K562 (cell line): ENCODE data around the gene YPEL1. TPM values are rescaled to one million over a fixed set of nuclear protein-coding genes. Genes with fewer than 3 reads are reported as not detected.

ENCODE experiments used
- BCL6 ChIP-seq: fragments of 250-450 bp; sonication (Bioruptor Pico); IDR thresholded peaks from 2 replicates; pipeline ENCODE4 v1.4.0; 2020
- CBFB ChIP-seq: sonication (generic); formaldehyde crosslinking; IDR thresholded peaks from 2 replicates; pipeline ENCODE4 v1.4.0; 2020; ENCODE audit warnings: mild to moderate bottlenecking, missing genetic modification reagents
- CC2D1A ChIP-seq: fragments of 450-650 bp; IDR thresholded peaks from 2 replicates; pipeline ENCODE4 v1.6.1; 2017; ENCODE audit warnings: mild to moderate bottlenecking
- CEBPB ChIP-seq: fragments of 450-650 bp; IDR thresholded peaks from 2 replicates; pipeline ENCODE4 v1.6.1; 2016; ENCODE audit warnings: missing genetic modification characterization, missing compliant biosample characterization
- COPS2 ChIP-seq: fragments of 450-650 bp; conservative IDR thresholded peaks from 2 replicates; pipeline ENCODE4 v1.6.1; 2016; ENCODE audit warnings: mild to moderate bottlenecking, moderate library complexity
- CXXC5 ChIP-seq: fragments of 250-450 bp; sonication (Bioruptor Pico); IDR thresholded peaks from 2 replicates; pipeline ENCODE4 v1.8.0; 2022; ENCODE audit warnings: inconsistent platforms, mild to moderate bottlenecking, moderate library complexity
- DNMT1 ChIP-seq: fragments of 450-650 bp; IDR thresholded peaks from 2 replicates; pipeline ENCODE4 v1.6.1; 2016; ENCODE audit warnings: antibody characterized with exemption, mild to moderate bottlenecking
- ESRRA ChIP-seq: fragments of 450-650 bp; IDR thresholded peaks from 2 replicates; pipeline ENCODE4 v1.6.1; 2014; ENCODE audit warnings: low read depth, mild to moderate bottlenecking, moderate library complexity, borderline replicate concordance
- FOXA1 ChIP-seq: fragments of 450-650 bp; IDR thresholded peaks from 2 replicates; pipeline ENCODE4 v1.6.1; 2016; ENCODE audit warnings: mild to moderate bottlenecking, borderline replicate concordance
- HNRNPLL ChIP-seq: fragments of 200-400 bp; formaldehyde crosslinking; IDR thresholded peaks from 2 replicates; pipeline ENCODE4 v1.6.1; 2017; ENCODE audit warnings: low read length, low read depth, mild to moderate bottlenecking; ENCODE audit not compliant: poor library complexity, severe bottlenecking
- MCM5 ChIP-seq: fragments of 450-650 bp; IDR thresholded peaks from 2 replicates; pipeline ENCODE4 v1.6.1; 2016; ENCODE audit warnings: low read depth
- NEUROD1 ChIP-seq: fragments of 150-350 bp; IDR thresholded peaks from 2 replicates; pipeline ENCODE4 v1.6.1; 2014; ENCODE audit warnings: borderline replicate concordance, low read length, low read depth; ENCODE audit not compliant: partially characterized antibody
- NRF1 ChIP-seq, 2 experiments: fragments of 450-650 bp; IDR thresholded peaks in 1 of 2; conservative IDR thresholded peaks in 1 of 2; 2 replicates each; pipeline ENCODE4 v1.6.1; 2014; ENCODE audit warnings: mild to moderate bottlenecking in 2 of 2
- OTX1 ChIP-seq: fragments of 450-650 bp; formaldehyde crosslinking; IDR thresholded peaks from 2 replicates; pipeline ENCODE4 v1.4.0; 2022; ENCODE audit warnings: mild to moderate bottlenecking
- PHB ChIP-seq: fragments of 250-450 bp; sonication (Bioruptor Pico); IDR thresholded peaks from 2 replicates; pipeline ENCODE4 v1.5.0; 2021
- RBM15 ChIP-seq: fragments of 200-400 bp; formaldehyde crosslinking; IDR thresholded peaks from 2 replicates; pipeline ENCODE4 v1.6.1; 2018; ENCODE audit warnings: mild to moderate bottlenecking, low read length, moderate library complexity; ENCODE audit not compliant: insufficient read depth
- SIN3A ChIP-seq, 2 experiments: fragments of 150-350 bp in 1 of 2; IDR thresholded peaks; 2 replicates each; pipeline ENCODE4 v1.6.1; 2011 to 2016; ENCODE audit warnings: borderline replicate concordance in 2 of 2, low read depth in 2 of 2, low read length in 2 of 2, mild to moderate bottlenecking in 2 of 2, moderate library complexity in 2 of 2; ENCODE audit not compliant: control insufficient read depth in 1 of 2
- SIRT6 ChIP-seq: IDR thresholded peaks from one replicate; pipeline ENCODE4 v1.6.1; 2012; ENCODE audit warnings: low read depth, mild to moderate bottlenecking, control low read depth, inconsistent platforms, low read length, moderate library complexity
- SLC30A9 ChIP-seq: fragments of 250-450 bp; sonication (Bioruptor Pico); IDR thresholded peaks from 2 replicates; pipeline ENCODE4 v1.8.0; 2022; ENCODE audit warnings: mild to moderate bottlenecking, moderate library complexity
- TCF7L2 ChIP-seq: fragments of 150-350 bp; IDR thresholded peaks from 2 replicates; pipeline ENCODE4 v1.6.1; 2016; ENCODE audit warnings: low read depth, mild to moderate bottlenecking, low read length, moderate library complexity
- TGIF2 ChIP-seq: sonication (generic); formaldehyde crosslinking; IDR thresholded peaks from 2 replicates; pipeline ENCODE4 v1.8.1; 2022; ENCODE audit warnings: mild to moderate bottlenecking, missing genetic modification reagents, moderate library complexity
- ZNF41 ChIP-seq: fragments of 250-450 bp; sonication (Bioruptor Pico); conservative IDR thresholded peaks from 2 replicates; pipeline ENCODE4 v1.4.0; 2020; ENCODE audit warnings: mild to moderate bottlenecking
- polyA plus RNA-seq, 8 experiments: library from polyadenylated mRNA; depleted of rRNA in 4 of 8; stranded (reverse) in 5 of 8; unstranded in 3 of 8; fragments of >200 nt; fragmentation: Nextera tagmentation in 2 of 8; fragmentation: Illumina TruSeq in 1 of 8; extraction: Ambion mirVana in 2 of 8; extraction: Trizol in 1 of 8; gene quantifications; 2 replicates each; pipeline versions ENCODE4 v1.2.1 to v1.2.3, GENCODE V29; 2011 to 2014; ENCODE audit warnings: inconsistent platforms in 1 of 8, missing spikeins in 1 of 8
- total RNA-seq, 7 experiments: library from RNA; depleted of rRNA in 6 of 7; stranded (reverse); fragments of >200 nt in 6 of 7; fragmentation: Illumina TruSeq in 2 of 7; extraction: Trizol in 2 of 7; gene quantifications; 2 replicates each; pipeline versions ENCODE4 v1.2.1 to v1.2.3, GENCODE V29; 2011 to 2021; ENCODE audit warnings: low replicate concordance in 1 of 7
- TF ChIP-seq, protein P1 (sequence below), 2 experiments: fragments of 450-650 bp in 1 of 2; sonication (generic) in 1 of 2; formaldehyde crosslinking in 1 of 2; IDR thresholded peaks in 1 of 2; conservative IDR thresholded peaks in 1 of 2; 2 replicates each; pipeline versions ENCODE4 v1.6.1 to v1.8.1; 2016 to 2023; ENCODE audit warnings: mild to moderate bottlenecking in 2 of 2, moderate library complexity in 2 of 2, inconsistent platforms in 1 of 2, missing genetic modification reagents in 1 of 2
- TF ChIP-seq, protein P2 (sequence below), 2 experiments: fragments of 450-650 bp; conservative IDR thresholded peaks; 2 replicates each; pipeline ENCODE4 v1.6.1; 2017; ENCODE audit warnings: mild to moderate bottlenecking in 2 of 2, moderate library complexity in 2 of 2
- TF ChIP-seq, protein P3 (sequence below), 2 experiments: fragments of 450-650 bp; IDR thresholded peaks; 2 replicates each; pipeline ENCODE4 v1.6.1; 2016

YPEL1 gene
- total and polyA plus RNA-seq, 9 of the 15 experiments (the other 6 are each of a cell fraction or from before 2014, with no cell fraction given): 0.07 to 2.2 (median 0.46) TPM

DNA sequence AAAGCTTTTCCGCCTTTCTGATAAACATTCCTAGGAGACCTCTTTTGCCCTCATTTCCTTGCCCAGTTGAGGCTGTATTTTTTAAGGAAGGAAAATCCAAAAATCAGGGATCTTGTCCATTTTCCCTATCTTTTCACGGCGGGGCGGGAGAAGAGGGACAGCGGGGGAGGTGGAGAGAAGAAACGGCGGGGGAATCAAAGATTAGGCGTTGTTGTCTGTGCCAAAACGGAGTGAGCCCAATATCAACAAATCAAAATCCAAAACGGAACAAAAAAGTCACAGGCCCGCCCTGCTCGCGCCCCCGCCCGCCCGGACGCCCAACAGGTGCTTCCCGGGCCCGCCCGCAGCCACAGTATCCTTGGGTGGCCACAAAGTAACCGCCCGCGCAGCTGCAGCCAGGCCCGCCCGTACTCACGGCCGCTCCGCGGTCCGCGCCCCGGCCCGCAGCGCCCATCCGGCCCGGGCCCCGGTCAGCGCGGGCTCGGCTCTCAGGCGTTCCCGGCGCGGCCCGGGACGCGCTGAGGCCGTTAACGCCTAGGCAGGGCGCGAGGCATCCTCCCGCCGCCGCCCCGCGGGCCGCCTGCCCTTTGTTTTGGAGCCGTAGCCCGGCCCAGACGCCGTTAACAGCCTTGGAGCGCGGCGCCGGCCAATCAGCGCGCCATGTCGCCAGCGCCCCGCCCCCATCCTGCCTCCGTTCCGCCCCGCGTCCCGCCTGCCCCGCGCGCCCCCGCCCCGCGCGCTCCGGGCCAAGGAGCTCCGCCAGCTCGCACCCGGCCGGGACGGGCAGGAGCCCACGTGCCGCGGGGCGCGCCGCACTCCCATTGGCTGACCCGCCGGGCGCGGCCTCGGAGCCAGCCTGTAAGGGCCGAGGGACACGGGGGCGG lies at the start of gene YPEL1 (continued):
- TF ChIP-seq TGIF2 (CRISPR knock-in tag) (no peak), FOXA1 (no peak), NRF1 (conservative IDR thresholded peaks at IDR 0.05 in 1 of 2, IDR thresholded peaks at IDR 0.05 in 1 of 2) (no peak), HNRNPLL (no peak), CXXC5 (no peak), CC2D1A (no peak), DNMT1 (no peak), TCF7L2 (peak; percentile 13), SIRT6 (no peak), NEUROD1 (peak; percentile 77), COPS2 (no peak), BCL6 (CRISPR knock-in tag) (no peak), CEBPB (tag) (no peak), SLC30A9 (CRISPR knock-in tag) (no peak), RBM15 (no peak), OTX1 (no peak), SIN3A (IDR thresholded peaks at IDR 0.05; ENCODE audit: borderline replicate concordance in 2 of 2, control insufficient read depth in 1 of 2, low read depth in 2 of 2, low read length in 2 of 2) (peak in 1 of 2 experiments; percentile 1; a peak in 1 of 4 replicates), ZNF41 (CRISPR knock-in tag) (no peak), PHB (CRISPR knock-in tag) (no peak), CBFB (no peak), ESRRA (no peak), MCM5 (no peak)
- TF ChIP-seq, protein P1, sequence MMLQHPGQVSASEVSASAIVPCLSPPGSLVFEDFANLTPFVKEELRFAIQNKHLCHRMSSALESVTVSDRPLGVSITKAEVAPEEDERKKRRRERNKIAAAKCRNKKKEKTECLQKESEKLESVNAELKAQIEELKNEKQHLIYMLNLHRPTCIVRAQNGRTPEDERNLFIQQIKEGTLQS (IDR thresholded peaks at IDR 0.05): no peak
- TF ChIP-seq, protein P1 (CRISPR knock-in tag; conservative IDR thresholded peaks at IDR 0.05): peak; percentile 93
- TF ChIP-seq, protein P2, sequence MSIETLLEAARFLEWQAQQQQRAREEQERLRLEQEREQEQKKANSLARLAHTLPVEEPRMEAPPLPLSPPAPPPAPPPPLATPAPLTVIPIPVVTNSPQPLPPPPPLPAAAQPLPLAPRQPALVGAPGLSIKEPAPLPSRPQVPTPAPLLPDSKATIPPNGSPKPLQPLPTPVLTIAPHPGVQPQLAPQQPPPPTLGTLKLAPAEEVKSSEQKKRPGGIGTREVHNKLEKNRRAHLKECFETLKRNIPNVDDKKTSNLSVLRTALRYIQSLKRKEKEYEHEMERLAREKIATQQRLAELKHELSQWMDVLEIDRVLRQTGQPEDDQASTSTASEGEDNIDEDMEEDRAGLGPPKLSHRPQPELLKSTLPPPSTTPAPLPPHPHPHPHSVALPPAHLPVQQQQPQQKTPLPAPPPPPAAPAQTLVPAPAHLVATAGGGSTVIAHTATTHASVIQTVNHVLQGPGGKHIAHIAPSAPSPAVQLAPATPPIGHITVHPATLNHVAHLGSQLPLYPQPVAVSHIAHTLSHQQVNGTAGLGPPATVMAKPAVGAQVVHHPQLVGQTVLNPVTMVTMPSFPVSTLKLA (conservative IDR thresholded peaks at IDR 0.05): no peak
- TF ChIP-seq, protein P3, sequence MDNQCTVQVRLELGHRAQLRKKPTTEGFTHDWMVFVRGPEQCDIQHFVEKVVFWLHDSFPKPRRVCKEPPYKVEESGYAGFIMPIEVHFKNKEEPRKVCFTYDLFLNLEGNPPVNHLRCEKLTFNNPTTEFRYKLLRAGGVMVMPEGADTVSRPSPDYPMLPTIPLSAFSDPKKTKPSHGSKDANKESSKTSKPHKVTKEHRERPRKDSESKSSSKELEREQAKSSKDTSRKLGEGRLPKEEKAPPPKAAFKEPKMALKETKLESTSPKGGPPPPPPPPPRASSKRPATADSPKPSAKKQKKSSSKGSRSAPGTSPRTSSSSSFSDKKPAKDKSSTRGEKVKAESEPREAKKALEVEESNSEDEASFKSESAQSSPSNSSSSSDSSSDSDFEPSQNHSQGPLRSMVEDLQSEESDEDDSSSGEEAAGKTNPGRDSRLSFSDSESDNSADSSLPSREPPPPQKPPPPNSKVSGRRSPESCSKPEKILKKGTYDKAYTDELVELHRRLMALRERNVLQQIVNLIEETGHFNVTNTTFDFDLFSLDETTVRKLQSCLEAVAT (IDR thresholded peaks at IDR 0.05): no peak
